Stimulated activated naive CD8-positive, alpha-beta T cell treated with anti-CD3 and anti-CD28 coated beads, Interleukin-15, amount 100 ng/mL, for 72 hours (primary cell): ENCODE measurements around the gene BBS12.
"Not testable (repeated sequence)": the region's sequence is repeated elsewhere in the genome, so short reads cannot be mapped to it uniquely, and the experiment has no call there.

Experiments used
- ATAC-seq: fragments of 150-1000 bp; cut with Tn5 transposase; 2 replicates; pipeline ENCODE4 v1.10.0; 2021; ENCODE audit warnings: mild to moderate bottlenecking, moderate library complexity
- DNase-seq, 2 donors: peaks; one replicate each; pipeline ENCODE4 v3.0.0; 2021 to 2022
- H3K27ac Mint-ChIP-seq, 2 donors: one replicate each; pipeline ENCODE4 v1.8.0; 2022; ENCODE audit warnings: mild to moderate bottlenecking in 2 of 2, mixed read lengths in 2 of 2, moderate library complexity in 2 of 2
- H3K27me3 Mint-ChIP-seq: one replicate; pipeline ENCODE4 v1.8.0; 2022; ENCODE audit warnings: mixed read lengths
- H3K4me1 Mint-ChIP-seq: one replicate; pipeline ENCODE4 v1.8.0; 2022; ENCODE audit warnings: mild to moderate bottlenecking, mixed read lengths
- H3K4me3 Mint-ChIP-seq, 2 donors: one replicate each; pipeline ENCODE4 v1.8.0; 2022; ENCODE audit warnings: mild to moderate bottlenecking in 2 of 2, mixed read lengths in 2 of 2, moderate library complexity in 1 of 2
- H3K9me3 Mint-ChIP-seq, 2 donors: one replicate each; pipeline ENCODE4 v1.8.0; 2022; ENCODE audit warnings: mixed read lengths in 2 of 2

Gene BBS12

DNA sequence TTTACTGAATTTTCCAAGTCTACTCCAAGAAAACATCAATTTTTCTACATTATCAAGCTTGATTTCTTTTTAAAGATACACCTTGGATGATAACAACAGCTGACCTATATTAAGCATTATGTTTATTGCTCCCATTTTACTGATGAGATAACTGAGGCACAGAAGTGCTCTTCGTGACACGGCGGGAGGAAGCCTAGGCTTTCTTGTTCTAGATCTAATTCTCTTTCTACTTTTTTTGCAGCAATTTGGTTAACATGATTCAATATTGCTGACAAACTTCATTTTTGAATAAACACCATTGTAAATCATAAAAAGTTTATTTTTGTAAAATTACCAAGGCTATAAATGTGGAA, 33.8 kb downstream of the BBS12 start:
- Mint-ChIP-seq H3K4me1 (peaks cover 37% of the 10 kb centered on the region), H3K27ac (peak overlapping the region; percentile 4 to 81), H3K27me3 (no peaks in the 10 kb centered on the region), H3K9me3 (no peaks in the 10 kb centered on the region), H3K4me3 (no peak overlapping the region)
- DNase-seq (no peak), ATAC-seq (no peak)

- no peaks in the 10 kb centered on the region for H3K27me3 Mint-ChIP-seq
- no peak for ATAC-seq
These were observed 34.4 kb downstream of the BBS12 start for GRCh38 chr4:122766950-122767349.

GRCh38 chr4:122771724-122772123, 39.2 kb downstream of the BBS12 start:
- H3K4me3 Mint-ChIP-seq, result no peak overlapping the region
- no peaks in the 10 kb centered on the region for H3K27me3 Mint-ChIP-seq
- H3K9me3 Mint-ChIP-seq, result no peaks in the 10 kb centered on the region
- H3K27ac Mint-ChIP-seq, result no peak overlapping the region
- ATAC-seq, result no peak
- H3K4me1 Mint-ChIP-seq, result no peaks in the 10 kb centered on the region
- DNase-seq, result no peak

More at GRCh38 chr4:122766950-122767349, 34.4 kb downstream of the BBS12 start:
- Mint-ChIP-seq H3K27ac (no peak overlapping the region), H3K4me1 (peaks cover 31% of the 10 kb centered on the region), H3K9me3 (no peaks in the 10 kb centered on the region), H3K4me3 (no peak overlapping the region)
- no peak for DNase-seq

- no peak for ATAC-seq
- H3K4me1 Mint-ChIP-seq, result no peaks in the 10 kb centered on the region
- no peaks in the 10 kb centered on the region for H3K27me3 Mint-ChIP-seq
- H3K4me3 Mint-ChIP-seq, result no peak overlapping the region
- no peak overlapping the region for H3K27ac Mint-ChIP-seq
- H3K9me3 Mint-ChIP-seq, result no peaks in the 10 kb centered on the region
- no peak for DNase-seq
These were observed 39.8 kb downstream of the BBS12 start for GRCh38 chr4:122772311-122772710.

DNA sequence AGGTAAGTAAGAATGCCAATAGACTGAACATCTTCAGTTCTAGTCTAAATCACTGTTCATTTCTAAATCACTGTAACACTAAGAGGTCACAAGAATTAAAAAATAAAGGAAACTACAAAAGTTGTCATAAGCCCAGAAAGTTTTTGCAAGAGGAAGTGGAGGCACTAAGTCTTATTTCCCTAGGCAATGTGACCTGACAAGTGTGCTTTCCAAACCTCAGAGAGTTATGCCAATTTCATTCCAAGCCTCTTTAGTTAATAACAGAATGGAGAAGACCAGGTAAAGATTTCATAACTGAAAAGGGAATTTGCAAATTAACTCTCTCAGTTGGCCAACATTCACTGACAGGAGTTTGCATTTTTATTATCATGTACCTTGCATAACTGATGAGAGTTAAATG, 40.5 kb downstream of the BBS12 start:
- H3K27me3 Mint-ChIP-seq, result no peaks in the 10 kb centered on the region
- H3K27ac Mint-ChIP-seq, result no peak overlapping the region
- no peaks in the 10 kb centered on the region for H3K9me3 Mint-ChIP-seq

GRCh38 chr4:122775039-122775438, 42.5 kb downstream of the BBS12 start:
- H3K4me1 Mint-ChIP-seq, result no peaks in the 10 kb centered on the region
- no peaks in the 10 kb centered on the region for H3K27me3 Mint-ChIP-seq
- H3K27ac Mint-ChIP-seq, result no peak overlapping the region
- no peaks in the 10 kb centered on the region for H3K9me3 Mint-ChIP-seq
- H3K4me3 Mint-ChIP-seq, result no peak overlapping the region
- no peak for ATAC-seq
- DNase-seq, result no peak

More for the DNA sequence above, 40.5 kb downstream of the BBS12 start:
- Mint-ChIP-seq H3K4me1 (no peaks in the 10 kb centered on the region), H3K4me3 (no peak overlapping the region)
- ATAC-seq, result no peak
- no peak for DNase-seq

GRCh38 chr4:122775987-122776836, 43.7 kb downstream of the BBS12 start:
- DNase-seq (no peak), ATAC-seq (peak; percentile 26)
- H3K9me3 Mint-ChIP-seq, result no peaks in the 10 kb centered on the region
- no peaks in the 10 kb centered on the region for H3K27me3 Mint-ChIP-seq
- H3K4me3 Mint-ChIP-seq, result no peak overlapping the region
- H3K4me1 Mint-ChIP-seq, result no peaks in the 10 kb centered on the region
- peak overlapping the region in 1 of 2 donors; percentile 81 for H3K27ac Mint-ChIP-seq

- ATAC-seq (no peak), DNase-seq (no peak)
- Mint-ChIP-seq H3K4me3 (no peak overlapping the region), H3K4me1 (no peaks in the 10 kb centered on the region), H3K27ac (no peak overlapping the region), H3K27me3 (peaks cover 3% of the 10 kb centered on the region), H3K9me3 (no peaks in the 10 kb centered on the region)
These were observed 44.4 kb downstream of the BBS12 start for GRCh38 chr4:122776916-122777315.

- Mint-ChIP-seq H3K4me3 (no peak overlapping the region), H3K9me3 (no peaks in the 10 kb centered on the region), H3K27ac (peak overlapping the region in 1 of 2 donors; percentile 30), H3K27me3 (peaks cover 12% of the 10 kb centered on the region), H3K4me1 (no peaks in the 10 kb centered on the region)
- DNase-seq, result no peak
- no peak for ATAC-seq
These were observed 45.6 kb downstream of the BBS12 start for GRCh38 chr4:122777846-122778673.

GRCh38 chr4:122781486-122781885, 49.0 kb downstream of the BBS12 start:
- H3K27me3 Mint-ChIP-seq, result peaks cover 23% of the 10 kb centered on the region
- H3K4me3 Mint-ChIP-seq, result no peak overlapping the region
- peaks cover 0 to 4% of the 10 kb centered on the region in 2 donors for H3K9me3 Mint-ChIP-seq
- no peak for DNase-seq
- H3K4me1 Mint-ChIP-seq, result peaks cover 29% of the 10 kb centered on the region
- H3K27ac Mint-ChIP-seq, result no peak overlapping the region
- no peak for ATAC-seq

GRCh38 chr4:122783301-122784215, 51.1 kb downstream of the BBS12 start:
- peak overlapping the region in 1 of 2 donors; percentile 33 for H3K27ac Mint-ChIP-seq
- H3K9me3 Mint-ChIP-seq, result peaks cover 0 to 5% of the 10 kb centered on the region in 2 donors
- H3K27me3 Mint-ChIP-seq, result peaks cover 23% of the 10 kb centered on the region
- H3K4me3 Mint-ChIP-seq, result no peak overlapping the region
- peaks cover 30% of the 10 kb centered on the region for H3K4me1 Mint-ChIP-seq
- ATAC-seq (no peak), DNase-seq (no peak)

- ATAC-seq (no peak), DNase-seq (no peak)
- Mint-ChIP-seq H3K4me1 (peaks cover 30% of the 10 kb centered on the region), H3K27ac (no peak overlapping the region), H3K4me3 (no peak overlapping the region), H3K9me3 (peaks cover 0 to 5% of the 10 kb centered on the region in 2 donors), H3K27me3 (peaks cover 23% of the 10 kb centered on the region)
These were observed 51.8 kb downstream of the BBS12 start for GRCh38 chr4:122784261-122784660.

GRCh38 chr4:122785099-122785498, 52.6 kb downstream of the BBS12 start:
- no peak for DNase-seq
- Mint-ChIP-seq H3K4me3 (peak overlapping the region; percentile 13 to 53), H3K9me3 (peaks cover 0 to 5% of the 10 kb centered on the region in 2 donors), H3K27me3 (peaks cover 23% of the 10 kb centered on the region), H3K27ac (peak overlapping the region in 1 of 2 donors; percentile 10), H3K4me1 (peaks cover 30% of the 10 kb centered on the region)
- no peak for ATAC-seq

DNA sequence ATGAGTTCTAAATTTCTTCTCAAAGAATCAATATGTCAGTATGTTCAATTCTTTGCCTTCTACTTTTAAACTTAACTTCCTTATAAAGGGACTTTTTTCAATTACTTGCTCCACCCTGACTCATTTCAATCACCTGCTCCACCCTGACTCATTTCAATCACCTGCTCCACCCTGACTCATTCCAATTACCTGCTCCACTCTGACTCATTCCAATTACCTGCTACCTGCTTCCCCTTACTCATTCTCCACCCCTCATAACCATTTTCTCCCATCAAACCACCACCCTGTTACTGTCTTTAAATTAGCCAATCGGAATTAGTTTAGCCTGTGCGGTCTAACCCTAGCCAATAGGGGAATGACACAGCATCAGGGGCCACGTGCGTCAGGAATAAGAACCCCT, 53.8 kb downstream of the BBS12 start:
- ATAC-seq, result peak; percentile 94
- Mint-ChIP-seq H3K4me3 (peak overlapping the region in 1 of 2 donors; percentile 53), H3K4me1 (peaks cover 30% of the 10 kb centered on the region), H3K27me3 (peaks cover 23% of the 10 kb centered on the region)
- not testable (repeated sequence) for H3K9me3 Mint-ChIP-seq, H3K27ac Mint-ChIP-seq
- DNase-seq, result peak in 1 of 2 donors; percentile 56

GRCh38 chr4:122786920-122787319, 54.4 kb downstream of the BBS12 start:
- ATAC-seq, H3K4me3 Mint-ChIP-seq, H3K9me3 Mint-ChIP-seq, H3K27ac Mint-ChIP-seq, DNase-seq: not testable (repeated sequence)
- H3K4me1 Mint-ChIP-seq, result peaks cover 30% of the 10 kb centered on the region
- peaks cover 20% of the 10 kb centered on the region for H3K27me3 Mint-ChIP-seq
